HEK293T (cell line): ENCODE results near the gene CLDN1.

Source experiments
- CTCF ChIA-PET: fragments of 350-600 bp; formaldehyde crosslinking; extraction: SDS; loops from one replicate; lab custom pipeline; 2021; ENCODE audit warnings: antibody characterized with exemption, inconsistent platforms; lab: Yijun Ruan, JAX
- POLR2A ChIA-PET: fragments of 350-600 bp; formaldehyde crosslinking; extraction: SDS; loops from one replicate; lab custom pipeline; 2020; ENCODE audit warnings: antibody characterized with exemption, inconsistent platforms; lab: Yijun Ruan, JAX
- DNase-seq: peaks from one replicate; pipeline ENCODE4 v3.0.0; 2012; ENCODE audit warnings: mixed read lengths; ENCODE audit errors: extremely low spot score
- ARNT ChIP-seq: fragments of 450-650 bp; IDR thresholded peaks from 2 replicates; pipeline ENCODE4 v1.6.1; 2017; ENCODE audit warnings: mild to moderate bottlenecking
- BHLHE40 ChIP-seq: fragments of 450-650 bp; IDR thresholded peaks from 2 replicates; pipeline ENCODE4 v1.6.1; 2016; ENCODE audit warnings: mild to moderate bottlenecking, moderate library complexity, borderline replicate concordance
- CTBP1 ChIP-seq: fragments of 450-650 bp; IDR thresholded peaks from 2 replicates; pipeline ENCODE4 v1.6.1; 2016; ENCODE audit warnings: borderline replicate concordance
- ELF4 ChIP-seq: fragments of 450-650 bp; IDR thresholded peaks from 2 replicates; pipeline ENCODE4 v1.6.1; 2017; ENCODE audit warnings: antibody characterized with exemption
- FOXA1 ChIP-seq: fragments of 450-650 bp; IDR thresholded peaks from 2 replicates; pipeline ENCODE4 v1.6.1; 2016; ENCODE audit warnings: mild to moderate bottlenecking
- FOXK2 ChIP-seq: fragments of 450-650 bp; IDR thresholded peaks from 2 replicates; pipeline ENCODE4 v1.6.1; 2016; ENCODE audit warnings: mild to moderate bottlenecking
- FOXM1 ChIP-seq: fragments of 450-650 bp; IDR thresholded peaks from 2 replicates; pipeline ENCODE4 v1.6.1; 2017; ENCODE audit warnings: mild to moderate bottlenecking, borderline replicate concordance
- HDGF ChIP-seq: fragments of 450-650 bp; IDR thresholded peaks from 2 replicates; pipeline ENCODE4 v1.6.1; 2017; ENCODE audit warnings: antibody characterized with exemption, borderline replicate concordance
- L3MBTL2 ChIP-seq: fragments of 450-650 bp; conservative IDR thresholded peaks from 2 replicates; pipeline ENCODE4 v1.6.1; 2016; ENCODE audit warnings: mild to moderate bottlenecking
- LEF1 ChIP-seq: fragments of 450-650 bp; IDR thresholded peaks from 2 replicates; pipeline ENCODE4 v1.6.1; 2017; ENCODE audit warnings: mild to moderate bottlenecking, borderline replicate concordance
- NFRKB ChIP-seq: fragments of 450-650 bp; IDR thresholded peaks from 2 replicates; pipeline ENCODE4 v1.6.1; 2016; ENCODE audit warnings: mild to moderate bottlenecking, moderate library complexity
- PKNOX1 ChIP-seq: fragments of 450-650 bp; IDR thresholded peaks from 2 replicates; pipeline ENCODE4 v1.6.1; 2016
- SP1 ChIP-seq: fragments of 450-650 bp; IDR thresholded peaks from 2 replicates; pipeline ENCODE4 v1.6.1; 2017
- SUZ12 ChIP-seq: fragments of 450-650 bp; IDR thresholded peaks from 2 replicates; pipeline ENCODE4 v1.6.1; 2016; ENCODE audit warnings: mild to moderate bottlenecking
- TARDBP ChIP-seq: fragments of 450-650 bp; IDR thresholded peaks from 2 replicates; pipeline ENCODE4 v1.6.1; 2016
- ZNF384 ChIP-seq: fragments of 450-650 bp; IDR thresholded peaks from 2 replicates; pipeline ENCODE4 v1.6.1; 2016

Gene CLDN1

GRCh38 chr3:190338717-190339116, 16.5 kb upstream of the CLDN1 start:
- no peak for DNase-seq
- ChIA-PET POLR2A (no interaction called here), CTCF (interaction anchor here (0.5 to 0.6 kb wide), 2 partner anchors 301 to 1078 kb away, joined by 4 to 8 read pairs; no protein-coding TSS in a partner anchor)
- TF ChIP-seq NFRKB (no peak), SP1 (no peak), ELF4 (no peak), ZNF384 (no peak), TARDBP (no peak), FOXK2 (no peak), ARNT (no peak), L3MBTL2 (no peak), LEF1 (no peak), PKNOX1 (no peak), HDGF (no peak)

DNA sequence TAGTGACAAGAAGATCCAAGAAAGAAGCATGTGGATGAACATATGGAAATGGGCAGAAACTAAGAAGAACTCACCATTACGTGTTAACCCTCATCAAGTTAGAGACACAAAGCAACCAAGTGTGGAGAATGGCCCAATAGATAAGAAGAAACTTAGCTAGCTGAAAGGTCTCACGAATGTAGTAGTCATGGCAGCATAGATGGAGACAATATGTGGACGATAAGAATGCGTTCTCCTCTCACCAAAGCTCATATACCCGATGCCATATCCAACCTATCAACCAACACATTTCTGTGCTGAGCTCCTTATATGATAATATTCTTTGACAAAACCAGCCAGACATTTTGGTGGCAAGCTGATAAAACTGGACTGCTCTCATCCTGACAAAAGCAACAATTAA, 15.1 kb upstream of the CLDN1 start:
- no peak for TF ChIP-seq HDGF
- no peak for TF ChIP-seq L3MBTL2
- TF ChIP-seq FOXK2 = no peak
- TF ChIP-seq ARNT = no peak
- TF ChIP-seq FOXA1 = no peak
- TF ChIP-seq NFRKB = no peak
- no peak for TF ChIP-seq SUZ12
- TF ChIP-seq LEF1 = no peak
- no peak for DNase-seq
- ChIA-PET CTCF (interaction anchor here (1.0 kb wide), 1 partner anchor 15 kb away, joined by 3 read pairs; the partner anchor contains the start of gene CLDN1), POLR2A (no interaction called here)

- CTCF ChIA-PET = interaction anchor here (0.6 to 1.0 kb wide), 2 partner anchors 14 to 47 kb away, joined by 3 to 5 read pairs; partner anchors contain the start of gene CLDN1
- TF ChIP-seq L3MBTL2 = no peak
- no peak for TF ChIP-seq LEF1
- TF ChIP-seq CTBP1 = no peak
Measured at GRCh38 chr3:190336516-190337189, 14.4 kb upstream of the CLDN1 start.

GRCh38 chr3:190333961-190334360, 11.7 kb upstream of the CLDN1 start:
- TF ChIP-seq TARDBP = no peak
- TF ChIP-seq L3MBTL2 = no peak
- TF ChIP-seq BHLHE40 = no peak
- TF ChIP-seq HDGF = no peak
- TF ChIP-seq PKNOX1 = no peak
- no peak for TF ChIP-seq SUZ12
- TF ChIP-seq ARNT = no peak
- TF ChIP-seq SP1 = no peak
- TF ChIP-seq LEF1 = no peak
- no peak for TF ChIP-seq FOXK2
- TF ChIP-seq CTBP1 = no peak
- no peak for TF ChIP-seq NFRKB
- ChIA-PET POLR2A (no interaction called here), CTCF (no interaction called here)
- no peak for DNase-seq

More at GRCh38 chr3:190336516-190337189, 14.4 kb upstream of the CLDN1 start:
- POLR2A ChIA-PET = no interaction called here
- DNase-seq = no peak

DNA sequence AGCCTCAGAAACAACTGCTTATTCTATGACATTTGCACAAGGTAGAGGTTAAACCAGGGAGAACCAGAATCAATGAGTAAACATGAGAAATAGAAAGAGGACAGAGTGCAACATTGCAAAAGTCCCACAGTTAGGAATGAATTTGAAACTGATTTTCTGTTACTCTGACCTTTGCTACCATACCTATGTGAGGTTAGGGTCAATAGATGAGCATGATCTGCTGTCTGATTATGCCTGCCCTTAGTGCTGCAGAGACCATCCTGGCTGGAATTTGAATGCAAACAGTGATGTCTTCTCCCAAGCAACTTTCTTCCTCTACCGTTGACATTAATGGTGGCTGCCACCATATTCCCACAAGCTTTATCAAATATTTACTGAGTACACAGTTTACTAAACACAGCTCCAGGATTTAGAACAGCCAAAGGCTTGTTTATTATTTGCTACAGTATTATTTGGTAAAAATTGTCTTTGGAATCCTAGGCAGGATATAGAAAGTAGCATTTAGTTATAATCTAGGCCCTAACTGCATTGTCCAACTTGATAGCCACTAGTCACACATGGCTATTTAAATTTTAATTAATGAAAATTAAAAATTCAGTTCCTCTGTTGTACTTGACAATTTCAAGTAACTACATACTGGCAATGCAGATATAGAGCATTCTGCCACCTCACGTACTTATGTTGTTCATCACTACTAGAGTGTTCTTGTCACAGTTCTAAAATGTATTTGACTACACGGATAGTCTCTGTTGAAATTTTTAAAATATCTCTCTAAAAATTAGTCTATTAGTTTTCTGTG, 8.9 kb upstream of the CLDN1 start:
- DNase-seq = no peak
- TF ChIP-seq SUZ12 (no peak), FOXM1 (no peak), NFRKB (no peak), HDGF (no peak), ELF4 (no peak), SP1 (no peak), CTBP1 (no peak), LEF1 (no peak)
- POLR2A ChIA-PET = no interaction called here
- CTCF ChIA-PET = no interaction called here

DNA sequence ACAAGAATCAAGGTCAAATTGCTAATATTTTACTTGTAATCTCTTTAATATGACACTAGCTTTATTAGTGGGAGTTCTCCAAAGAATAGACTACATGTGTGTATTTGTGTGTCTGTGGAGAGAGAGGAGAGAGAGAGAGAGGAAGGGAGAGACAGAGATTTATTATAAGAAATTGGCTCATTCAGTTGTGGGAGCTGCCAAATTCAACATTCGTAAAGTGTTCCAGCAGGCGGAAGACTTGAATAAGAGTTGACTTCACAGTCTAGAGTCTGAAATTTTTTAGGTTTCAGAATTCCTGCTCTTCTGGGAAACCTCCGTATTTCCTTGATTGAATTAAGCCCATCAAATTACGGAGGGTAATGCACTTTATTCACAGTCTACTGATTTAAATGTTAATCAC, 4.7 kb upstream of the CLDN1 start:
- ChIA-PET CTCF (no interaction called here), POLR2A (no interaction called here)
- TF ChIP-seq LEF1 (no peak), SP1 (no peak), ZNF384 (no peak), NFRKB (no peak), ARNT (no peak), BHLHE40 (no peak)
- DNase-seq = no peak

DNA sequence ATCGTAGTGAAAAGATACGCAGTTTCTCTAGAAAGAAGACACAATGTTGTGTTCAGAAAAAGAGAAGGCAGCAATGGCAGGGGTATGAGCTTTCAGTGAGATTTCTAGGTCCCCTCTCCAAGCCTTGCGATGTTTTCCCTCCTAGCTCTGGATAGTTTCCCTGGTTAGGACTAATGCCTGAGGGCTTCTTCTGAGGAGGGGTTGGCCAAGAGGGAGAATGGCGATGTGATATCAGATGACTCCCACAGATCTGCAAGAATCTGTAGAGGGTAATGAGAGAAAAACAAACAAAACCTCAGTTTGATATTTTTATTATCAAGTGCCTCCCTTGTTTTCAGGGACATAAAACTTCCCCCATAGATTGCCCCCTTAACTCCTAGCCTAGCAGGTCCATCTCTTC, 4.1 kb upstream of the CLDN1 start:
- TF ChIP-seq L3MBTL2 (no peak), SP1 (no peak), FOXA1 (no peak), FOXM1 (no peak), BHLHE40 (no peak), LEF1 (no peak), PKNOX1 (no peak), ZNF384 (no peak), ELF4 (no peak), NFRKB (no peak), ARNT (no peak), FOXK2 (no peak), TARDBP (no peak), SUZ12 (no peak), CTBP1 (no peak), HDGF (no peak)
- ChIA-PET POLR2A (no interaction called here), CTCF (no interaction called here)
- no peak for DNase-seq
